OCI-LY3 (cell line): ENCODE data around the gene NDUFAB1.
A peak's percentile ranks its signal among the peaks of the same experiment; 100 is the strongest.

Source experiments
- H2AFZ ChIP-seq: fragments of 200-600, 300-600 bp; shearing (Covaris generic); 2 replicates; pipeline ENCODE4 v1.6.0; 2014; ENCODE audit warnings: antibody characterized with exemption, low read depth, low read length
- H3K27ac ChIP-seq: fragments of 200-600, 300-600 bp; sonication (generic); 2 replicates; pipeline ENCODE4 v1.5.1; 2014; ENCODE audit warnings: mild to moderate bottlenecking, low read length, moderate library complexity, mixed read lengths
- H3K27me3 ChIP-seq: fragments of 200-600, 300-600 bp; sonication (generic); 2 replicates; pipeline ENCODE4 v1.6.1; 2014; ENCODE audit warnings: low read depth, low read length, mixed read lengths
- H3K36me3 ChIP-seq: fragments of 200-600, 300-600 bp; sonication (generic); replicated peaks from 2 replicates; pipeline ENCODE3; 2014; ENCODE audit warnings: low read depth, low read length, mixed read lengths
- H3K4me1 ChIP-seq: fragments of 300-600, 200-600 bp; sonication (generic); 2 replicates; pipeline ENCODE4 v1.6.1; 2014; ENCODE audit warnings: low read length, mixed read lengths
- H3K4me2 ChIP-seq: fragments of 200-600, 300-600 bp; sonication (generic); 2 replicates; pipeline ENCODE4 v1.6.1; 2014; ENCODE audit warnings: low read length, mixed read lengths
- H3K4me3 ChIP-seq: fragments of 300-600, 200-600 bp; sonication (generic); 2 replicates; pipeline ENCODE4 v1.5.1; 2014; ENCODE audit warnings: antibody characterized with exemption, mild to moderate bottlenecking, low read length, moderate library complexity
- H3K79me2 ChIP-seq: fragments of 300-600, 200-600 bp; shearing (Covaris generic); 2 replicates; pipeline ENCODE4 v1.6.1; 2014; ENCODE audit warnings: mild to moderate bottlenecking, low read length, mixed read lengths
- H3K9ac ChIP-seq: fragments of 300-600, 200-600 bp; shearing (Covaris generic); 2 replicates; pipeline ENCODE4 v1.6.0; 2014; ENCODE audit warnings: mild to moderate bottlenecking, low read length, moderate library complexity
- H3K9me3 ChIP-seq: fragments of 200-600, 300-600 bp; shearing (Covaris generic); 2 replicates; pipeline ENCODE4 v1.6.1; 2014; ENCODE audit warnings: low read length, mixed read lengths; ENCODE audit not compliant: insufficient read depth
- H4K20me1 ChIP-seq: fragments of 200-600, 300-600 bp; sonication (generic); 2 replicates; pipeline ENCODE4 v1.6.1; 2016; ENCODE audit warnings: low read length, mixed read lengths; ENCODE audit not compliant: insufficient read depth
- CTCF ChIP-seq: fragments of 200-600, 300-600 bp; sonication (generic); IDR thresholded peaks from 2 replicates; pipeline ENCODE4 v1.5.1; 2014; ENCODE audit warnings: antibody characterized with exemption, low read length, low read depth
- EZH2phosphoT487 ChIP-seq: fragments of 200-600 bp; shearing (Covaris generic); IDR thresholded peaks from 2 replicates; pipeline ENCODE4 v1.6.1; 2018; ENCODE audit warnings: antibody characterized with exemption, mixed run types, low read depth

Gene NDUFAB1

GRCh38 chr16:23557779-23558702, 38.1 kb downstream of the NDUFAB1 start:
- H3K36me3 ChIP-seq: peaks cover 43% of the 10 kb centered on the region
- H3K79me2 ChIP-seq: peaks cover 80% of the 10 kb centered on the region
- H3K9ac ChIP-seq: peak overlapping the region; percentile 73
- TF ChIP-seq CTCF (no peak), EZH2phosphoT487 (no peak)
- peak overlapping the region; percentile 74 for H3K27ac ChIP-seq
- H3K4me3 ChIP-seq: peak overlapping the region; percentile 82
- H2AFZ ChIP-seq: no peak overlapping the region; the same call in 1 of the 2 replicates
- H4K20me1 ChIP-seq: no peaks in the 10 kb centered on the region
- no peaks in the 10 kb centered on the region for H3K9me3 ChIP-seq
- peaks cover 18% of the 10 kb centered on the region for H3K4me1 ChIP-seq
- H3K4me2 ChIP-seq: peak overlapping the region; percentile 99
- H3K27me3 ChIP-seq: no peaks in the 10 kb centered on the region

GRCh38 chr16:23556881-23557778, 39.0 kb downstream of the NDUFAB1 start, which contains the start of the genes EARS2 and UBFD1:
Gene EARS2 (minus strand): TSS chr16:23557350. CDS start chr16:23557343, 7 bp downstream.
Gene UBFD1 (plus strand): TSS chr16:23557727. CDS start chr16:23557743, 16 bp downstream.
- H2AFZ ChIP-seq: peak within 1 kb of the TSS; percentile 66; the same call in 1 of the 2 replicates

GRCh38 chr16:23554536-23554935, 41.6 kb downstream of the NDUFAB1 start:
- Histone ChIP-seq H3K27ac (no peak overlapping the region), H3K4me3 (no peak overlapping the region), H2AFZ (no peak overlapping the region), H3K9me3 (no peaks in the 10 kb centered on the region), H3K9ac (no peak overlapping the region), H3K27me3 (no peaks in the 10 kb centered on the region), H4K20me1 (no peaks in the 10 kb centered on the region), H3K79me2 (peaks cover 59% of the 10 kb centered on the region), H3K4me2 (no peak overlapping the region), H3K36me3 (peaks cover 36% of the 10 kb centered on the region), H3K4me1 (peaks cover 18% of the 10 kb centered on the region)
- TF ChIP-seq EZH2phosphoT487: no peak
- no peak for TF ChIP-seq CTCF

More at GRCh38 chr16:23556881-23557778, 39.0 kb downstream of the NDUFAB1 start, which contains the start of the genes EARS2 and UBFD1:
- H3K4me1 ChIP-seq: peaks cover 18% of the 10 kb centered on the region
- H3K79me2 ChIP-seq: peaks cover 80% of the 10 kb centered on the region
- H3K9me3 ChIP-seq: no peaks in the 10 kb centered on the region
- H4K20me1 ChIP-seq: no peaks in the 10 kb centered on the region
- no peak for TF ChIP-seq EZH2phosphoT487
- peak; percentile 72 for TF ChIP-seq CTCF
- H3K36me3 ChIP-seq: peaks cover 41% of the 10 kb centered on the region
- peak within 1 kb of the TSS; percentile 99 for H3K4me2 ChIP-seq
- H3K9ac ChIP-seq: peak within 1 kb of the TSS; percentile 73
- peak within 1 kb of the TSS; percentile 74 for H3K27ac ChIP-seq
- H3K27me3 ChIP-seq: no peaks in the 10 kb centered on the region
- H3K4me3 ChIP-seq: peak within 1 kb of the TSS; percentile 82
